Ascending aorta (tissue), 2 donors: ENCODE measurements around the gene DAGLB. TPM values are rescaled to one million over a fixed set of nuclear protein-coding genes. Genes with fewer than 3 reads are reported as not detected.
"Not testable (repeated sequence)": the region's sequence is repeated elsewhere in the genome, so short reads cannot be mapped to it uniquely, and the experiment has no call there.

Source experiments
- DNase-seq, 2 donors: peaks; one replicate each; pipeline ENCODE4 v3.0.0-alpha.2; 2019; ENCODE audit warnings: low spot score in 2 of 2
- H3K27ac ChIP-seq, 2 donors: fragments of 200-600 bp; sonication (generic); one replicate each; pipeline ENCODE4 v1.5.1; 2016 to 2017; ENCODE audit warnings: mild to moderate bottlenecking in 1 of 2
- H3K27me3 ChIP-seq: fragments of 200-600 bp; sonication (generic); one replicate; pipeline ENCODE4 v1.5.1; 2017
- H3K36me3 ChIP-seq, 2 donors: fragments of 200-600 bp; sonication (generic); one replicate each; pipeline ENCODE4 v1.5.1; 2016
- H3K4me1 ChIP-seq, 2 donors: fragments of 200-600 bp; sonication (generic); one replicate each; pipeline ENCODE4 v1.5.1; 2016 to 2017; ENCODE audit warnings: mild to moderate bottlenecking in 1 of 2
- H3K4me3 ChIP-seq, 2 donors: fragments of 200-600 bp; sonication (generic); one replicate each; pipeline ENCODE4 v1.5.1; 2016 to 2017; ENCODE audit warnings: mild to moderate bottlenecking in 1 of 2
- H3K9me3 ChIP-seq, 2 donors: fragments of 200-600 bp; sonication (generic); one replicate each; pipeline ENCODE4 v1.5.1; 2016
- intact Hi-C: fragments of 100-400 bp; cut with DNase I; formaldehyde crosslinking; loops from one replicate; pipeline ENCODE4 v1.15.1; 2023
- total RNA-seq: library from RNA; depleted of rRNA; stranded (reverse); fragments of >200 nt; gene quantifications from one replicate; pipeline ENCODE4 v1.1.0, GENCODE V29; 2016
- TF ChIP-seq, protein P1 (sequence below), 3 experiments: fragments of 200-600 bp in 2 of 3; fragments of 450-650 bp in 1 of 3; sonication (generic) in 2 of 3; IDR thresholded peaks; one replicate each; pipeline ENCODE4 v1.5.1; 2016 to 2019; ENCODE audit warnings: antibody characterized with exemption in 3 of 3, mild to moderate bottlenecking in 1 of 3, moderate library complexity in 1 of 3

The DAGLB gene
- total RNA-seq, 1 donor from 2014 or later = 5.2 TPM

DNA sequence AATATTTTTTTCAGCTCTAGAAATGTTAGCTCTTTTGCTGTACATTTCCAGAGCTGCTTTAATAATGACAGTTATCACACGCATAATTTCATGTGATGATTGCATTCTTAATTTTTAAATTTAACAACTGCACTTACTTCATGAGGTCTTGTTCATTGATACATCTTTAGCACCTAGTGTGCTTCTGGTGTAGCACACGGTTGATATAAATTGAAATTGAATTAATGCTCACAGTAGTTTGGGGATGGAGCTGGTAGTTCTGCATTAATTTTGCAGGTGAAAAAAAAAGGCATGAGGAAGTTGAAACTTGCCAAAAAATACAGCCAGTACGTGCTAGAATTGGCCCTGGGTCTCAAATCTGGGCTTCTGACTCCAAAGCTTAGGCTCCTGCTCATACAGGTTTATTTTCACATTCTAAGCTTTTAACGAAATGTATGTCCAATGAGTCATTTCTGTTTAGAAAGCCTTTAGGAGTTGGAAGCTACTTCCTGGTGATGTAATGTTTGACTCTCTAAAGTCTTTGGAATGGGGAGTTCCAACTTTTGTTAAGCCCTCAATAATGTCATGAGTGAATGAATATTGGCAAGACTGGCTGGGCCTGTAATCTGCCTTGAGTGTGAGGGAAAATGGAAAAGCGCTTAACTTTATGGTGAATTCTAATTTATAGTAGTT is 62.5 kb downstream of the DAGLB start:
- H3K27me3 ChIP-seq = no peaks in the 10 kb centered on the region
- H3K4me1 ChIP-seq = peaks cover 21 to 54% of the 10 kb centered on the region in 2 donors
- intact Hi-C loops = no loop called here
- H3K9me3 ChIP-seq = no peaks in the 10 kb centered on the region
- peaks cover 10 to 25% of the 10 kb centered on the region in 2 donors for H3K36me3 ChIP-seq
- peak overlapping the region; percentile 70 to 82 for H3K27ac ChIP-seq
- TF ChIP-seq, protein P1, sequence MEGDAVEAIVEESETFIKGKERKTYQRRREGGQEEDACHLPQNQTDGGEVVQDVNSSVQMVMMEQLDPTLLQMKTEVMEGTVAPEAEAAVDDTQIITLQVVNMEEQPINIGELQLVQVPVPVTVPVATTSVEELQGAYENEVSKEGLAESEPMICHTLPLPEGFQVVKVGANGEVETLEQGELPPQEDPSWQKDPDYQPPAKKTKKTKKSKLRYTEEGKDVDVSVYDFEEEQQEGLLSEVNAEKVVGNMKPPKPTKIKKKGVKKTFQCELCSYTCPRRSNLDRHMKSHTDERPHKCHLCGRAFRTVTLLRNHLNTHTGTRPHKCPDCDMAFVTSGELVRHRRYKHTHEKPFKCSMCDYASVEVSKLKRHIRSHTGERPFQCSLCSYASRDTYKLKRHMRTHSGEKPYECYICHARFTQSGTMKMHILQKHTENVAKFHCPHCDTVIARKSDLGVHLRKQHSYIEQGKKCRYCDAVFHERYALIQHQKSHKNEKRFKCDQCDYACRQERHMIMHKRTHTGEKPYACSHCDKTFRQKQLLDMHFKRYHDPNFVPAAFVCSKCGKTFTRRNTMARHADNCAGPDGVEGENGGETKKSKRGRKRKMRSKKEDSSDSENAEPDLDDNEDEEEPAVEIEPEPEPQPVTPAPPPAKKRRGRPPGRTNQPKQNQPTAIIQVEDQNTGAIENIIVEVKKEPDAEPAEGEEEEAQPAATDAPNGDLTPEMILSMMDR (IDR thresholded peaks at IDR 0.05) = no peak
- H3K4me3 ChIP-seq = no peak overlapping the region
- DNase-seq = no peak

DNA sequence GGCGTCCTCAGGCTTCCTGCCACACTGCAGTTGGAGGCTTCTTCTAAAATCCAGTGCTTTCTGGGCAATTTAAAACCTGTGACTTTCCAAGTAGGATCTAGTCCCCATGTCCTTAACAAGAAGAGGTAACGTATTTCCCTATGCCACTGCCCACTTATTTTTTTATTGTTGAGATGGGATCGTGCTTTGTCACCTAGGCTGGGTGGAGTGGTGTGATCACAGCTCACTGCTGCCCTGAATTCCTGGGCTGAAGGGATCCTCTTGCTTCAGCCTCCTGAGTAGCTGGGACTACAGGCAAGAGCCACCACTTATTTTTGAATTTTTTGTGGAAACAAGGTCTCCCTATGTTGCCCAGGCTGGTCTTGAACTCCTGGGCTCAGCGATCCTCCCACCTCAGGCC is 63.4 kb downstream of the DAGLB start:
- H3K27ac ChIP-seq = peak overlapping the region; percentile 70 to 82
- intact Hi-C loops = no loop called here
- H3K4me3 ChIP-seq = no peak overlapping the region
- DNase-seq = no peak
- no peaks in the 10 kb centered on the region for H3K9me3 ChIP-seq
- no peaks in the 10 kb centered on the region for H3K27me3 ChIP-seq
- peaks cover 26 to 61% of the 10 kb centered on the region in 2 donors for H3K4me1 ChIP-seq
- TF ChIP-seq, protein P1 (IDR thresholded peaks at IDR 0.05) = no peak
- H3K36me3 ChIP-seq = peaks cover 6 to 21% of the 10 kb centered on the region in 2 donors

DNA sequence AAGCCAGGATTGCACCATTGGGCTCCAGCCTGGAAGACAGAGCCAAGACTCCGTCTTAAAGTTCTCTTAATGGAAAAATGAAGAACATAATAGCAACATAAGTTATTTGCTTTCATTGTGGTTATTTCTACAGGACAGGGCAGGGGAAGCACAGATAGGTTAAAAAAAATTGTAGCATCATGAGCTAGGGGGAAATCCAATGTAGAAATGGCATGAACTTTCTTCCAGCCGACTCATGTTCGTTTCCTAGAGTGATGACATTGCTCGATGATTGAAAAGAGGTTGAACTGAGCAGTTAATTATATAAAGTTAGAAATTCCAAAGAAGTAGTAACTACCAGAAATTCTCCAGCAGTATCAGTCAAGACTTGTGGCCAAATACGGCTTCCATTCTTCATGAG is 64.9 kb downstream of the DAGLB start:
- Histone ChIP-seq H3K4me1 (peaks cover 26 to 69% of the 10 kb centered on the region in 2 donors), H3K27ac (peak overlapping the region; percentile 43 to 54), H3K27me3 (no peaks in the 10 kb centered on the region), H3K9me3 (no peaks in the 10 kb centered on the region), H3K36me3 (peaks cover 0 to 9% of the 10 kb centered on the region in 2 donors), H3K4me3 (no peak overlapping the region)
- intact Hi-C loops = no loop called here
- DNase-seq = no peak
- TF ChIP-seq, protein P1 (IDR thresholded peaks at IDR 0.05) = no peak

DNA sequence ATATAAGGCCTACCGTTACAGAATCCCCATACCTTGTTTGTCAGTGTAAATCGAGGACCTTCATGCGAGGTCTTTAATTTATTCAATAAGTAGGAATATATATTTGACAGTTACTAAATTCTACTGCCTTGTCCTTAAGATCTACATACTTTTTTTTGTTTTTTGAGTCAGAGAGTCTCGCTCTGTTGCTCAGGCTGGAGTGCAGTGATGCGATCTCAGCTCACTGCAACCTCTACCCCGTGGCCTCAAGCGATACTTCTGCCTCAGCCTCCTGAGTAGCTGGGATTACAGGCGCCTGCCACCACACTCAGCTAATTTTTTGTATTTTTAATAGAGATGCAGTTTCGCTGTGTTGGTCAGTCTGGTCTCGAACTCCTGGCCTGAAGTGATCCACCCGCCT is 65.9 kb downstream of the DAGLB start:
- H3K36me3 ChIP-seq, DNase-seq, H3K27ac ChIP-seq, H3K9me3 ChIP-seq, H3K4me3 ChIP-seq, intact Hi-C loops, H3K27me3 ChIP-seq: not testable (repeated sequence)
- H3K4me1 ChIP-seq = peaks cover 26 to 77% of the 10 kb centered on the region in 2 donors

DNA sequence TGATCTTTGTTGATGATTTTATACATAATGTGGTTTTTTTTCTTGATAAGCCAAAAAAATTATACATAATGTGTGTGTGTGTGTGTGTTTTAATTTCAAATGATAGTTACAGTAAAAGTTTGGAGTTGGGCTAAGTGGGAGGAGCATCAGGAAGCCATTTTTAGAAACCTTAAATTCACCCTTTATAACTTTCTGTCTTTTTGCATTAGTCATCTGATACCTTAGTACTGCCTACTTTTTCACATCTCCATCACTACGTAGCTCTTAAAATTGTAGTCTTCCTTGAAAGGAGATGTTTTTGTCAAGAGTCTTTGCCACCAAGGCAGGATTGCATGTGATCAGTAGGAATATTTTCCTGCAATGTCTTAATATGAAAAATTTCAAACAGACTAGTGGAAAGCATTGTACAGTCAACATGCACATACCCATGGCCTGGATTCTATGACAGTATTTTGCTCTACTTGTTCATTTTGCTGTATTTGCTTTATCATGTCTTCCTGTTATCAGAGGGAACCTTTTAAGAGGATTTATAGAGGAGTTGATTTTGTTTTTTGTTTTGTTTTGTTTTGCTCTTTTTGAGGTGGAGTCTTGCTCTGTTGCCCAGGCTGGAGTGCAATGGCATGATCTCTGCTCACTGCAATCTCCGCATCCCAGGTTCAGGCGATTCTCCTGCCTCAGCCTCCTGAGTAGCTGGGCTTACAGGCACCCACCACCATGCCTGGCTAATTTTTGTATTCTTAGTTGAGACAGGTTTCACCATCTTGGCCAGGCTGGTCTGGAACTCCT is 67.3 kb downstream of the DAGLB start:
- DNase-seq = no peak
- Histone ChIP-seq H3K4me1 (peaks cover 23 to 75% of the 10 kb centered on the region in 2 donors), H3K36me3 (peaks cover 0 to 8% of the 10 kb centered on the region in 2 donors), H3K27me3 (no peaks in the 10 kb centered on the region), H3K27ac (peak overlapping the region in 1 of 2 donors; percentile 45), H3K9me3 (no peaks in the 10 kb centered on the region), H3K4me3 (no peak overlapping the region)
- TF ChIP-seq, protein P1 (IDR thresholded peaks at IDR 0.05) = no peak
- intact Hi-C loops = no loop called here

DNA sequence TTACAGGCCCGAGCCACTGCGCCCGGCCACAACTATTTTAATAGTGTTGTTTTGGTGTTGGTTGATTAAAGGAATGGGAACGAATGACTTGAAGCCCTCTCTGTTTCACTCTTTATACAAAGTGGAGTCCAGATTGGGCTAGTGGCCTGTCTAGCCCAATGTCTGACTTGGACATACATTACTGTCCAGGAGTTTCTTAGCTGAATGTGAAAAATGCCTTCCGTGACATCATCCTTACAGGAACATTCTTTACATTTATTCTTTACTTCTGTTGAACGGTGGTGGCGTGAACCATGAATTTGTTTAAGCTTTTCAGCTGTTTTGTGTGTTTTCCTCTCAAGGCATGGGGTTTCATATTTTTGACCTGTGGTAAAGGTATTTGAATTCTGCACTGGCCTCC is 67.9 kb downstream of the DAGLB start:
- H3K27ac ChIP-seq = peak overlapping the region in 1 of 2 donors; percentile 45
- no peak overlapping the region for H3K4me3 ChIP-seq
- no peaks in the 10 kb centered on the region for H3K27me3 ChIP-seq
- H3K9me3 ChIP-seq = no peaks in the 10 kb centered on the region
- H3K4me1 ChIP-seq = peaks cover 25 to 68% of the 10 kb centered on the region in 2 donors
- peaks cover 0 to 8% of the 10 kb centered on the region in 2 donors for H3K36me3 ChIP-seq
- DNase-seq = no peak
- intact Hi-C loops = no loop called here
- TF ChIP-seq, protein P1 (IDR thresholded peaks at IDR 0.05) = no peak

DNA sequence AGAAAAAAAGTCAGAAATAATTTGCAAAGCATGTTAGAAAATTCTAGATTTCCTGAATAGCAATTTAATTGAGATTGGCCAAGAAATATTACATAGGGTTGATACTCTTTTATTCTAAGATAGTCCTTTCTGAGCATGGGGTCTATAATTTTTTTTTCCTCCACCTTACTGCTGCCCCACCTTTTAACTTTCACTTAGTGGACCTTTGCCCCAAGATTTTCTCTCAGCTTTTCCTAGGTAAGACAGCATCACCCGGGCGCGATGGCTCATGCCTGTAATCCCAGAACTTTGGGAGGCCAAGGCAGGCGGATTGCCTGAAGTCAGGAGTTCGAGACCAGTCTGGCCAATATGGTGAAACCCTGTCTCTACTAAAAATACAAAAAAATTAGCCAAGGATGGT is 69.2 kb downstream of the DAGLB start:
- intact Hi-C loops, H3K27me3 ChIP-seq, H3K9me3 ChIP-seq, H3K36me3 ChIP-seq, DNase-seq: not testable (repeated sequence)
- Histone ChIP-seq H3K4me3 (peak overlapping the region in 1 of 2 donors; percentile 26), H3K4me1 (peaks cover 14 to 59% of the 10 kb centered on the region in 2 donors), H3K27ac (peak overlapping the region in 1 of 2 donors; percentile 21)
